Stimulated activated CD4-positive, alpha-beta T cell treated with anti-CD3 and anti-CD28 coated beads, TNF-alpha, amount 100 ng/mL, for 4 hours (primary cell): Measurements from ENCODE around the gene ENTPD8.
A peak's percentile ranks its signal among the peaks of the same experiment; 100 is the strongest.

Source experiments
- DNase-seq, 3 experiments: peaks; one replicate each; pipeline ENCODE4 v3.0.0-alpha.2; 2020; ENCODE audit warnings: low read depth in 3 of 3

ENTPD8 gene

DNA sequence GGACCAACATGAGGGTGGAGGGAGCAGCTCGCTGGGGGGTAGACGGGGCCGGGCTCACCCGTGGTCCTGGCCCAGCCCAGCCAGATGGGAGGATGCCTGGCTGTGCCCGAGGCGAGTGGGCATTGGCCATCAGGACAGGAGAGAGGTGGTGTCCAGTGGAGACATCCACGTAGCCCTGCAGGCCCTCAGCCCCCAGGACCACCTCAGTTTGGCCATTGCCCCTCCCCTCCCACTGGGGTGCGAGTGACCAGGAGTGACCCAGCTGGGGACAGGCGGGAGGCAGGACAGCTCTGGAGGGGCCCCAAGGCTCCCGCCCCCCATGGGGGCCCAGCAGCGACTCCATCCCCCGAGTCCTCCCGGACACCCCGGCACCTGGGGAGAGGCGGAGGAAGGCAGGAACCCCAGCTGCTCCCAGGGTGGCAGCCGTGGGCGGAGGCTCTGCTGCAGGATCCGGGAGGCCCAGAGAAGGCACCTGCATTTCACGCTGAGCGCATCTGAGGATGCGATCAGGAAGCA is 9.7 kb downstream of the ENTPD8 start:
- DNase-seq, result no peak

DNA sequence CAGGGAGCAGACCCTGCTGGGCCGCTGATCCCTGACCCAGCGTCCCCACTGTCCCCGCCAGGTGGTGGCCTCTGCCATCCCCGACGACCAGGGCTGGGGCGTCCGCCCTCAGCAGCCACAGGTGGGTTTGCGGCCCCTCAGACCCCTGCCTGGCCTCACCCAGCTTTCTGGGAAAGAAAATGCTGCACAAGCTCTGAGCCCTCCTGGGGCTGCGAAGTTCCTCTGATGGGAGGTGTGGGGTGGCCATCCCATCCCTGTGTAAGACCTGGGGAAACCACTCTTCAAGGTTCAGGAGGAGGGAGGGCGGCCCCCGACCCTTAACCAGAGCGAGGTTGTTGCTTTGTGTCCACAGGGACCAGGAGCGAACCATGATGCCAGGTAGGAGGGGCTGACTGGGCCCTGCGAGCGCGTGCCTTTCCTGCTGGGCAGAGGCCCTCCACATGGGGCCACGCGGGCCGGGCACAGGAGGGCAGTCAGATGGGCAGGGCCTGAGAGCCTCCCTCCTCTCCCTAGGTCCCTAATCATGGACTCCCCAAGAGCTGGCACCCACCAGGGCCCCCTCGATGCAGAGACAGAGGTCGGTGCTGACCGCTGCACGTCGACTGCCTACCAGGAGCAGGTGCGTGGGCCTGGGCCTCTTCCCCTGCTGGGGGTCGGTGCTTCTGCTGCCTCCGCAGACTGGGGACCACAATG is 10.3 kb downstream of the ENTPD8 start:
- no peak for DNase-seq

DNA sequence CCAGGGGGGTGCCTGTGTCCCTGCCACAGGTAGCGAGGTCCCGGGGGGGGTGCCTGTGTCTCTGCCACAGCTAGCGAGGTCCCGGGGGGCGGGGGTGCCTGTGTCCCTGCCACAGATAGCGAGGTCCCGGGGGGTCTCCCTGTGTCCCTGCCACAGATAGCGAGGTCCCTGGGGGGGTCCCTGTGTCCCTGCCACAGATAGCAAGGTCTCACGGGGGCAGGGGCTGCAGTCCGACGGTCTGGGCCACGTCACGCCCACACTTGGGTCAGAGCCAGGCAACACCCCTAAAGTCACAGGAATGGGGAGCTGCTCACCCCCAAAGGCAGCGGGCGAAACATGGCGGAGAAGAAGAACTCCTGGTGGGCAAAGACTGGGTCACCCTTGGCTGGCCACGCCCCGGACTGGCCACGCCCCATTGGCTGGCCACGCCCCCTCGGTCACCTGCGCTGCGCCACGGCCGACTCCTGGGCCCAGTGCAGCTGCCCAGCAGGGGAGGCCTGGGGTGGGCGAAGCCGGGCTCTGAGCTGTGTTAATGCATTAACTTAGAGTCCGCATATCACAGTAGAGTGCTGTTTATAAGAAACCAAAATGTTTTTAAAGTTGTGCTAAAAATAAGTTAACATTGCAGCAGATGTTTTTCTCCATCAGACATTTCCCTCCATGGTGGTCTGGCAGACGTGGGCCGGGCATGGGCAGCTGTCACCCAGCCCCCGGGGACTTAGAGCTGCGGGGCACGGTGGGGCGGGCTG is 11.0 kb downstream of the ENTPD8 start:
- DNase-seq, result no peak

GRCh38 chr9:137429546-137429890 is 11.6 kb downstream of the ENTPD8 start:
- no peak for DNase-seq

GRCh38 chr9:137428841-137429545 is 12.2 kb downstream of the ENTPD8 start:
- DNase-seq, result no peak

DNA sequence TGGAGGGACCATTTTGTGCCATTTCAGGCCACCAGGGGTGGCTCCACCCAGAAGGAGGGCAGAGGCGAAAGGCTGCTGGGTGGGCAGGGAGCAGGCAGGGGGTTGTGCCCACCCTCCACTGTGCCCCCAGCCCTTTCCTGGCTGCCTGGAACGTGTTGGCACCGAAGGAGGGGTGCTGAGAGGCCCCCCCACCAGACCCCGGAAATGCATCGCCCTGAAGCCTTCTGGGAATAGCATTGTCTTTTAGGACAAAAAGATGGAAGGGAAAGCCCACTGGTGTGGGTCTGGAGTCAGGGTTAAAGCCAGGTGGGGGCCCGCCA is 12.9 kb downstream of the ENTPD8 start:
- no peak for DNase-seq

DNA sequence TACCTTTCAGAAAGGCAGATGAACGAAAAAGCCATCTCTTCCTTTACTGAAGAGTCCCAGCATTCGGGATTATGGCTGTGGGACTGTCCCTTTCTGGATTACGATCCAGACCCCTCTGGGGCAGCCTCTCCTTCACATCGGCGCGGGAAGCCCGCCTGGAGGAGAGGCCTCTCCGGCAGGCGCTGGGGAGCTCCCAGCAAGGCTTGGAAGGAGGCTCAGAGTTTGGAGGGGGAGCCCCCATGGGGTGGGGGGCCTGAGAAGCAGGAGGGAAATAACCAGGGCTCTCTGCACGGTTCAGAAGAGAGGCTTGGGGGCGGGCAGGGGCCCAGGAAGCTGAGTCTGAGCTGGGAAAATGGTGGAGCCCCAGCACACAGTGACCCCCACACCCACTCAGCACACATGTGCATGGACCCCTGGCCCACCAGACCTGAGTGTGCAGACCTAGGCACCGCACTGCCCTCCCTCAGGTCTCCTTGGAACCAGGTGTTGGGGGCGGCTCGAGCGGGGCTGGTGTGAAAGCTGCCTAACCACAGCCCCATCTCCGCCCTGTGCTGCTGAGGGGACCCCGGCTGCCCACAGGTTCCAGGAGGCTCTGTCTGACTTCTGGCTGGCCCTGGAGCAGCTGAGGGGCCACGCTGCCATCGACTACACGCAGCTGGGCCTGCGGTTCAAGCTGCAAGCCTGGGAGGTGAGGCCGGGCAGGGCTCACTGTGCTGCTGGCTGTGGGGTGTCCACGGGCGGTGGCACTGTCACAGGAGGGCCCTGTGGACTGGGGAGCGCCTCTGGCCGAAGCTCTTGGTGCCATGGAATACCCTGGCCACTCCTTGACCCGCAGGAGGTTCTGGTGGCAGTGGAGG is 13.5 kb downstream of the ENTPD8 start:
- no peak for DNase-seq

DNA sequence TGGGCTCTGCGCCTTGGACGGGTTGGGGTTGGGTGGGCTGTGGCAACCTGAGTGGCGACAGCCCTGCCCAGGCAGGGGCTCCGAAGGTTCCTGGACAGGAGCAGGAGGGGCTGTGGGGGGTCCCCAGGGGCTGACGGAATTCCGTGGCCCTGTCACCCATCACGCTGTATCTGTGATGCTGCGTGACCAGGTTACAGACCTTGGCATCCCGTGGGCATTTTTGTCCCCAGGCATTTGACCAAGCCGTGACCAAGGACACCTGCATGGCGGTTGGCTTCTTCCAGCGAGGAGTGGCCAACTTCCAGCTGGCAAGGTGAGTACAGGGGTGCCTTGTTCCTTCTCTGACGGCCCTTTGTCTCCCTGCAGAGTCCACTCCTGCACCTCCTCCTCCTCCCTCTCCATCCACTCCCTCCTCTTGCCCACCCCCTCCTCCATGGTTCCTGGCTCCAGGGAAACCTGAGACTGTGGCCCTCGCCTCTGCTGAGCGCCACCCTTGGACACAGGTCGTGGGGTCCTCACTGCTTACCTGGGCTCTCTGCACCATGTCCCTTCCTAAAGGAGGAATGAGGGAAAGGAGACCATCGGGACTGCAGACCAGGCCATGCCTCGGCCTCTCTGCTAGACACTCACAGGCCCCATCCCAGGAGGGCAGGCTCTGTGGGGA is 15.0 kb downstream of the ENTPD8 start:
- no peak for DNase-seq

- DNase-seq, result no peak
These were observed 17.5 kb downstream of the ENTPD8 start for GRCh38 chr9:137423514-137424291.

DNA sequence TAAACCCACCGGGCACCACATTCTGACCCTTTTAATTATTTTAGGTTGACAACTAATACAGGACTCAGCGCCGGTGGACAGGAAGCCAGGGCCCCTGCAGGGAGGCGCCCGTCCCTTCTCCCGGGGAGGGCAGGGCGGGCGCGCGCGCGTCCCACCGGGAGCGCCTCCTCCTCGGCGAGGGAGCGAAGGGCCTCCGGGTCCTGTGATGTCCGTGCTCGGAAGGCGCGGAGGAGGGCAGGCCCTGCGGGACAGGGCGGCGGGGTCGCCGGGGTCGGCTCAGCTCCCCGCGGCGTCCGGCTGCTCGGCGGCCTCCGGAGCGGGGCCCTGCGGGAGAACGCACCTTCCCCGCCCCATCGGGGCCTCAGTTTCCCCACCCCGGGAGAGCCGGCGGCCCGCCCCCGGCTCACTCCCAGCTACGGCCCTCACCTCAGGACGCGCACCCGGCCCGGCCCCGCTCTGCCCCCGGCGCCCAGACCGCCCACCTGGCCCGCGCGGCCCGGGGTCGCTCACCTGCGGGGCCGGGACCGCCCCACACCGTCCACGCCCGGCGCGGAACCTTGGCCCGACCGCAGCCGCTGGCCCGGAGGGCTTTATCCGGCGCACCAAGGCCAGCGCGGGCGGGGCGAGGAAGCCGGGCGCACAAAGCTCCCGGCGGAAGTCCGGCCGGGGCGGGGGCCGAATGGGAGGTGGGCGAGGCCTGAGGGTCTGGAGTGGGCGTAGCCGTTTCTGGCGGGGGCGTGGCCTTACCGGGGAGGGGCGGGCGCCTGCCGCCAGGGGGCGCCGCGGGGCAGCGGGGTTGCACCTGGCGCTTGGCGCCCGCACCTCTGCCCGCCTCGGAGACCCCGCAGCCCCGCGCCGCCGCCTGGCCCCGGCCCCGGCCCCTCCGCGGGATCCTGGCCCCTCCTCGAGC is 18.3 kb downstream of the ENTPD8 start, which contains the start of the genes EXD3 and NOXA1:
Gene EXD3, minus strand, starts transcription at position 559 of the 910 bp plus-strand sequence. CDS start 27,805 bp downstream, outside the sequence.
Gene NOXA1, plus strand, starts transcription at position 790 of the 910 bp plus-strand sequence. CDS start 137 bp downstream, outside the sequence.
- DNase-seq, result peak; percentile 79 to 95 (median 86)

- no peak for DNase-seq
These were observed 19.1 kb downstream of the ENTPD8 start for GRCh38 chr9:137421838-137422603.

DNA sequence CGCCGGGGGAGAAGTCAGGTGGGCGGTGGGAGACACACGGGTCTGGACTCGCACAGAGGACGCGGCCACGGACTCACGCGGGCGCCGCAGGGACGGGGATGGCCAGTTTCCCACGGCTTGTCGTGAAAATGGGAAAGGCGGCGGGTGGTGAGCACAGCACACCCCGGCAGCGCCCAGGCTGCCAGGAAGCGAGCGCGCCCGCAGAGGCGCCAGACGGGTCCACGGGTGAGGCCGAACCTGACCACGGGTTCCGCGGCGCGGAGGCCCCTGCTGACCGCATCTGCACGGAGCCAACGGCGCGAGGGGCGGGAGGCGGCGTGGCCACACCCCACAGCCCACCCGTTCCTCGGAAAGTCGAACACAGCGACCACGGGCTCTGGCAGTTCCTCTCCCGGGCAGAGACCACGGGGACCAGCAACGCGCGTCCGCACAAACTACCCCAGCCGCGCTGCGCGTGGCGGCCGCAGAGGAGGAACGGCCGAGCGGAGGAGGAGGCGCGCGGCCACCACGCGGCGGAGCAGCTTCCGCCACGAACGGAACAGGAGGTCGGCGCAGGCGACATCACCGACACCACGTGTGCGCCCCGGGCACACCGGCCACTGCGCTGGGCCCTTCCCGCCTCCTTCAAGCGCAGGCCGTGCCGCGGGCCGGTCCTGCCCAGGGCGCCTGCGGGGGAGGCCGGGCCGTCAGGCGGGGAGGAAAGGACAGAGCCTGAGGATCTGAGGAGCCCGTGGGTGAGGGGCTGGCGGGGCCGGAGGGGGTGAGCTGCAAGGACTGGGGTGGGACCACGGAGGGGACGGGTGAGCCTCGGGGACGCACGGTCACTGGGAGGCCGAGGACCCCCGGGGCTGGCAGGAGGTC is 23.8 kb downstream of the ENTPD8 start:
- DNase-seq, result no peak

DNA sequence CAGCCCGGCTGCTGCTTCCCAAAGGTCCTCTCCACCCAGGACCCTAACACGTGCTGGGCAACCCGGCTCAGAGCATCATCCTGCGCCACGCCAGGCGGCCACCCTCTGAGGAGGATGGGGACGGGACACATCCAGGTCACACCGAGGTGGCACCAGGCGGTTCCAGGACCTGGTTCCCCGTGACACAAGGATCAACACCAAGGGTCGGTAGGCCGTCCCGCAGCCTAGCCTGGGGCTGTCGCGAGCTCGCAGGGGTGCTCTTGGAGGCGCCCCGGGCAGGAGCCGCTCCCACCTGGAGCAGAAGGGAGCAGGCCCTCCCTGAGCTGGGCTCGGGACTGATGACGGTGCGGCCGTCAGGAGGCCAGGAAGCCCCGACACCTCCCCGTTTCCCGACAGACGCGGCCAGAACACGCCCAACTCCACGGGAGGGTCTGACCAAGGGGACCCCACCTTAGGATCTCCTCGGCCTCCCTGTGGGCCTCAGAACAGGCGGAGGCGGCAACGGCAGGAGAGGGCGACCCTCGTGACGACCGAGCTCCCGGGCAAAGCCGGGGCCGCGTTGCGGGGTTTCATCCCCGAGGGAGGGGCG is 24.5 kb downstream of the ENTPD8 start:
- no peak for DNase-seq

GRCh38 chr9:137416006-137416562 is 25.1 kb downstream of the ENTPD8 start:
- no peak for DNase-seq

DNA sequence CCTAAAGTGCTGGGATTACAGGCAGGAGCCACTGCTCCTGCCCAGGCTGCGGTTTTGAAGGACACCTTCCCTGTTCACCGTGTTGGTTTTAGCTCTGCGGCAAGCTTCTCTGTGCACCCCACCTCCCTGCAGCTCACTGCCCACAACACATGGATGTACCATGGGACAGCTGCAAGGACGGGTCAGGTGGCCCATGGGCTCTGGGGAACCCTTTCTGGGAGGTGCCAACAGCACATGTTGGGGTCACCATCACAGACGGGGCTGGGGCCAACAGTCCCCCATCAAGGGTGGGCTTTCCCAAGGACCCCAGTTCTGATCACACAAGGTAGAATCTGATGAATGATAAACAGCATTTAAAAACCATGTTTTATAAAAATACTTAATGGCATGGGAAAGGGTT is 25.7 kb downstream of the ENTPD8 start:
- no peak for DNase-seq

- DNase-seq, result no peak
These were observed 28.7 kb downstream of the ENTPD8 start for GRCh38 chr9:137412431-137412830.
